ENCODE results near the gene ZDHHC22.
A peak's percentile ranks its signal among the peaks of the same experiment; 100 is the strongest.

The ZDHHC22 gene

DNA sequence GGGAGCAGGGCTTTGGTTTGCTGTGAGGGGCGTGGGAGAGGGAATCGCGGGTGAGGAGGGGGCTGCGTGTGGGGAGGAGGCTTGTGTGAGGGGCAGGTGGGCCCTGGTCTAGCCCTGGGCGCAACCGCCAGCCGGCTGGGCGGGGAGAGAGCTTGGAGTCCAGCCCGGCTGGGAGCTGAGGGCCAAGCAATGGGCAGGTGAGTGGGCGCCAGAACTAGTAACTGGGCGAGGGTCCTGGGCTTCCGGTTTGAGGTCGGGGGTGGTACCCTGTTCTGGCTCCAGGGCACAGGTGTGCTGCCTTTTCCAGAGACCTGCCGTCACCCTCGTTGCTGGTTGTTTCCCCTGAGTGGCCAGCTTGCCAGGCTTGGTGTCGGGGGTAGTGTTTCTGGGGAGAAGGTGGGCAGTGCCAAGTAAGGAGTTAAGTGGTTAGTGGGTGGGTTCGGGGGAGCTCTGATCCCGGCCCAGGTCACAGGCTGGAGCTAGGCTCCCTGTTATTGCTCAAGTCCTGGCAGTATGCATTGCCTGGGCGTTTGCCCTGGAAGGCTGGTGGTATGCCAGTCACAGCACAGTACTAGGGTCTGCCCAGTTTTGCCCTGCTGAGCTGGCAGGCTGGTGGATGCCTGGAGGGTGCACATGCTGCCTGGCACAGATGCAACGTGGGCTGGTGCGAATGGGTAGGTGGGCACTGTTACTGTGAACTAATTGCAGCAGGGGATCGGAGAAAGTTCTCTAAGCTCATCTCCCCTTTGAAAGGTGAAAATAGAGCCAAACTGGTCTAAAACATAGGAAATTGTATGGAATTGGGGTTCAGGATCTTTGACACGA is 42.9 kb downstream of the ZDHHC22 start:
- no peaks in the 10 kb centered on the region for H3K9me3 ChIP-seq (ENCODE audit: control insufficient read depth, low read depth, low read length)
- peak overlapping the region; percentile 82 for H3K27ac ChIP-seq (ENCODE audit: low read length)
- H3K9ac ChIP-seq (ENCODE audit: low read length) = peak overlapping the region; percentile 89
- H3K4me3 ChIP-seq (ENCODE audit: low read length) = peak overlapping the region; percentile 92
- H3K4me1 ChIP-seq (ENCODE audit: control insufficient read depth, low read depth, low read length) = peaks cover 19% of the 10 kb centered on the region
- H3K27me3 ChIP-seq (ENCODE audit: control insufficient read depth, insufficient read depth, low read length) = no peaks in the 10 kb centered on the region
- no peaks in the 10 kb centered on the region for H3K36me3 ChIP-seq (ENCODE audit: control insufficient read depth, low read depth, low read length)

DNA sequence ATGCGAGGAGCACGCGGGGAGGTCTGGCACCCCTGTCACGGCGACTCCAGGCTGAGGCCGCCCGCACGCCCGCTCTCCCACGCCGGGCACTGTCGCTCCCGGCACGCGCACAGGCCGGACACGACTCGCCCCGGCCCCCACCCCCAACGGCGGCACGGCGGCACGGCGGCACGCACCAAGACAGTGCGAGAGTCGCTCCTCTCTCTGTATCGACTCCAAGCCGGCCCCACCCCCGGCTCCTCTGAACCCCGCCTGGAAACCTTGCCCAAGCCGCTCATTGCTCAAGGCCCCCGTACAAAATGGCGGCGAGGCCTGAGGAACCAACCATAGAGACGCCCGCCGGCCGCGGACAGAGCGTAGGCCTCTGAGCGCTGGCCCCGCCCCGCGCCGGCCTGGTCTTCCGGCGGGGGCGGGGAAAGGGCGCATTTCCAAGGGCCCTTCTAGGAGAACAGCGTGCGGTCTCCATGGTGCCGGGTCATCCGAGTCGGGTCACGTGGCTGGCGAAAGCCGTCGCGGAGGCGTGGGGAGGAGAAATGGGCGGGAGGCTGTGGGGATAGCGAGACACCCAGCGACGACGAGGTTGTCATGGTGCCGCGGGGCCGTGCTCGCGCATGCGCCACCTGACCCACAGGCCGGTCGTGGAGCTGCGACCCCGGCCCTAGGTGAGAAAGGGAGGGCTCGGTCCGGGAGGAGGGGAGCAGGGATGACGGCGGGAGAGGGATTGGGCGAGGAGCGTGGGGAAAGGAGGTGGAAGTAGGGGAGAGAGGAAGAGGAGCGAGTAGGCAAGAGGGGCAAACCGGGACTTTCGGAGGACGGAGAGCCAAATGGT is 43.7 kb downstream of the ZDHHC22 start, which contains the start of gene CIPC:
Gene CIPC, plus strand, starts transcription at position 559 of the 829 bp plus-strand sequence. CDS start 7,451 bp downstream, outside the sequence.
- Histone ChIP-seq H3K9me3 (ENCODE audit: control insufficient read depth, low read depth, low read length) (no peaks in the 10 kb centered on the region), H3K4me3 (ENCODE audit: low read length) (peak within 1 kb of the TSS; percentile 93), H3K9ac (ENCODE audit: low read length) (peak within 1 kb of the TSS; percentile 89), H3K36me3 (ENCODE audit: control insufficient read depth, low read depth, low read length) (no peaks in the 10 kb centered on the region), H3K4me1 (ENCODE audit: control insufficient read depth, low read depth, low read length) (peaks cover 19% of the 10 kb centered on the region), H3K27ac (ENCODE audit: low read length) (peak within 1 kb of the TSS; percentile 82), H3K27me3 (ENCODE audit: control insufficient read depth, insufficient read depth, low read length) (no peaks in the 10 kb centered on the region)

DNA sequence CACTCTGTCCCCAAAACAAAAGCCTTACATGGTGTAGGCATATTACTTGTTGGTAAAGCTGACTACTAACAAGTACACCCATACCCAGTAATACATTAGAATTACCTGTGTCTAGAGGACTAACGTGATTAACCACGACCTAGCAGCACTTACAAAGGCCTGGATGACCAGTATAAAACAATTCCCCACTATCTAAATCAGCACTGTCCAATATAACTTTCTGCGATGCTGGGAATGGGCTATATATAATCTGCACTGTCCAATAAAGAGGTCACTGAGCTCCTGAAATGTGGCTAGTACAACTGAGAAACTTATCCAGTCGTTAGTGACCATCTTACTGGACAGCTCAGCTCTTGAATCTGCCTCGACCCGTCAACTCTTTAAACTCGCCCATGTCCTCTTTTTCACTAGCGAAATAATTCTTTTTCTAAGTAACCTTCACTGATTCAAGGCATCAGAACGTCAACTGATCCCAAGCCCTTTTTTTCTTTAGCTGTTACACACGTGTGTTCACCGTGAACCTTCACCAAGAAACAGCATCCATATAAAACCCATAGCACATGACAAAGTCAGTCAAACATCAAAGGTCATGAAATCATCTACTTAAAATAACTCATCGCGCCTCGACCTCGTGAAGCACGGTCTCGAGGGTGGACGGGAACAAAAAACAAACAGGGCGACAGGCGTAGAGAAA is 44.4 kb downstream of the ZDHHC22 start:
- H3K27ac ChIP-seq (ENCODE audit: low read length) = peak overlapping the region; percentile 81
- H3K9me3 ChIP-seq (ENCODE audit: control insufficient read depth, low read depth, low read length) = no peaks in the 10 kb centered on the region
- H3K36me3 ChIP-seq (ENCODE audit: control insufficient read depth, low read depth, low read length) = no peaks in the 10 kb centered on the region
- H3K9ac ChIP-seq (ENCODE audit: low read length) = peak overlapping the region; percentile 86
- H3K4me1 ChIP-seq (ENCODE audit: control insufficient read depth, low read depth, low read length) = peaks cover 19% of the 10 kb centered on the region
- no peaks in the 10 kb centered on the region for H3K27me3 ChIP-seq (ENCODE audit: control insufficient read depth, insufficient read depth, low read length)
- H3K4me3 ChIP-seq (ENCODE audit: low read length) = peak overlapping the region; percentile 93

DNA sequence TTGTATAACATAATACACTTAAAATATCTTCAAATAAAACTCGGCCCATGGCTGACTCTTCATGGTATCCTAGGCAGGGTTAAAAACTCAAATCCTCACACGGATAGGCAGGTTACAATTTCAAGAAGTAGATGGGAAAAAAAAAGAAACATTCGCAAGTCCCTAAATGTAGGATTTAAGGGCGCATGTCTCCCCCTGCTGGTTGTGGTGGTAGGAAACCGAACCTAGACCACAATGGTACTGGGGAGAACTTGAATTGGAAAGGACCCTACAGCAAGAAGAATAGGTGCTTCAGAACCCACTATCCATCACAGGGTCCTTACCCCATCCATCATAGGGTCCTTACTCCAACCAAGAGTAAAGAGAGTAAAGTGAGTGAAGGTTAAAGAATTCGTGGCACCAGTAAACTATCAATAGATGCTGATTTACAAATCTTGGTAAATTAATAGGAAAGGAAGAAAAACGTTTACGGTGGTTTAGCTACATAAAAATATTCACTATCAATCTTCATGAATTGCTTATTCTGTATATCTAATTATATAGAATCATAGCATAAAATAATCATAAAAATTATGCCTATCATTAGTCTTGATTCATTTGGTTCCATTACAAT is 46.8 kb downstream of the ZDHHC22 start:
- Histone ChIP-seq H3K9ac (ENCODE audit: low read length) (no peak overlapping the region), H3K27me3 (ENCODE audit: control insufficient read depth, insufficient read depth, low read length) (no peaks in the 10 kb centered on the region), H3K4me3 (ENCODE audit: low read length) (no peak overlapping the region), H3K27ac (ENCODE audit: low read length) (no peak overlapping the region), H3K36me3 (ENCODE audit: control insufficient read depth, low read depth, low read length) (no peaks in the 10 kb centered on the region), H3K9me3 (ENCODE audit: control insufficient read depth, low read depth, low read length) (peaks cover 8% of the 10 kb centered on the region), H3K4me1 (ENCODE audit: control insufficient read depth, low read depth, low read length) (peaks cover 18% of the 10 kb centered on the region)

DNA sequence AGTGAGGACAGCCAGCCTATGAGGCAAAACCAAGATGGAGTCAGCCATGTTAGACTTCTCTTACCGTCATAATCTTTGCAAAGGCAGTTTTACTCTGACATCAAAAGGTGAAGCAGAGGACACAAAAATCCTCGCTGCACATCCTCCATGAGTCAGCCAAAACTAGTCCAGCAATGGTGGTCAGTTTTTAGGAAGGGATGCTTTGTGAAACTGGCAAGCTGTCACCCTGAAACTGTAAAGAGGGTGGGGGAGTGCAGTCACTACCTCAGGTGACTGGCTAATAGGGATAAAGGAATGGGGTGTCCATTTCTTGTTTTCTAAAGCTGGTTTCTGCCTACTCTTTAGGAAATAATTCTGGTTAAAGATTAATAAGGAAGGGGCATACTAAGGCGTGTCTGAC is 48.9 kb downstream of the ZDHHC22 start:
- no peak overlapping the region for H3K27ac ChIP-seq (ENCODE audit: low read length)
- H3K4me1 ChIP-seq (ENCODE audit: control insufficient read depth, low read depth, low read length) = peaks cover 23% of the 10 kb centered on the region

DNA sequence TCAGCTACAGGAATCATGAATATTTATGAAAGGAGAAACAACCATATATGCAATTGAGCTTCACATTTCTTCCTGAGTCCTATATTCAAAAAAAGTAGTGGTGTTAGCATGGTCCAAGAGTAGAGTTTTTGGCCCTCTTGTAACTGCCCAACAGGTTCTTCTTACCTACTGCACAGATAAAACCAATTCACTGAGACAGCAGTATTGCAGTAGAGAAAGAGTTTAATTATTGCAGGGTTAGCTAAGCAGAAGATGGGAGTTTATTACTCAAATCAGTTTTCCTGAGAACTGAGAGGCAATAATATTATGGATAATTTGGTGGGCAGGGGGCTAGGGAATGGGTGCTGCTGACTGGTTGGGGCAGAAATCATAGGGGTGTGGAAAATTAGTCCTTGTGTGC is 50.1 kb downstream of the ZDHHC22 start:
- peaks cover 8% of the 10 kb centered on the region for H3K9me3 ChIP-seq (ENCODE audit: control insufficient read depth, low read depth, low read length)
- H3K9ac ChIP-seq (ENCODE audit: low read length) = no peak overlapping the region
- H3K27me3 ChIP-seq (ENCODE audit: control insufficient read depth, insufficient read depth, low read length) = no peaks in the 10 kb centered on the region
- H3K36me3 ChIP-seq (ENCODE audit: control insufficient read depth, low read depth, low read length) = no peaks in the 10 kb centered on the region
- H3K4me1 ChIP-seq (ENCODE audit: control insufficient read depth, low read depth, low read length) = peaks cover 25% of the 10 kb centered on the region
- H3K27ac ChIP-seq (ENCODE audit: low read length) = no peak overlapping the region
- no peak overlapping the region for H3K4me3 ChIP-seq (ENCODE audit: low read length)

More for the DNA sequence above, 48.9 kb downstream of the ZDHHC22 start:
- no peak overlapping the region for H3K4me3 ChIP-seq (ENCODE audit: low read length)
- no peaks in the 10 kb centered on the region for H3K36me3 ChIP-seq (ENCODE audit: control insufficient read depth, low read depth, low read length)
- H3K27me3 ChIP-seq (ENCODE audit: control insufficient read depth, insufficient read depth, low read length) = no peaks in the 10 kb centered on the region
- peaks cover 8% of the 10 kb centered on the region for H3K9me3 ChIP-seq (ENCODE audit: control insufficient read depth, low read depth, low read length)
- no peak overlapping the region for H3K9ac ChIP-seq (ENCODE audit: low read length)

DNA sequence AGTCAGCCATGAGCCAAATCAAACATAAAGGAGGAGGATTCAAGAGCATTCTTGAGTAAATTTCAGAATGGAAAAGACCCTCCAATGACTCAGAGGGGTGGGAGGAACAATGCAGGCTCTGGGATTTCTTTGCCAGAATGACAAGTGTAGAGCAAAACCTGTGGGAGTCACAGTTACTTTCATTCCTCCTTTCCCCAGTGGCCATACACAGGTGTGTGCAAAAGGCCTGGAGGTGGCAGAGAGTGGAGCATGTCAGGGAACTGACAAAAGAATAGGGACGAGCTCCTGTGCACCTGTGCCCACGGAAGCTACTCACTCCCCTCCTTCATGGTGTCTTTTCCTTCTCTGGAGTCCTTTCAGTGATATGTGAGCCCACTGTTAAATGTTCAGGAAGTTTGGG is 52.9 kb downstream of the ZDHHC22 start:
- H3K9ac ChIP-seq (ENCODE audit: low read length) = peak overlapping the region; percentile 35
- H3K9me3 ChIP-seq (ENCODE audit: control insufficient read depth, low read depth, low read length) = peaks cover 8% of the 10 kb centered on the region
- H3K36me3 ChIP-seq (ENCODE audit: control insufficient read depth, low read depth, low read length) = no peaks in the 10 kb centered on the region
- H3K4me3 ChIP-seq (ENCODE audit: low read length) = peak overlapping the region; percentile 50
- H3K27ac ChIP-seq (ENCODE audit: low read length) = peak overlapping the region; percentile 83
- H3K27me3 ChIP-seq (ENCODE audit: control insufficient read depth, insufficient read depth, low read length) = no peaks in the 10 kb centered on the region
- peaks cover 43% of the 10 kb centered on the region for H3K4me1 ChIP-seq (ENCODE audit: control insufficient read depth, low read depth, low read length)

DNA sequence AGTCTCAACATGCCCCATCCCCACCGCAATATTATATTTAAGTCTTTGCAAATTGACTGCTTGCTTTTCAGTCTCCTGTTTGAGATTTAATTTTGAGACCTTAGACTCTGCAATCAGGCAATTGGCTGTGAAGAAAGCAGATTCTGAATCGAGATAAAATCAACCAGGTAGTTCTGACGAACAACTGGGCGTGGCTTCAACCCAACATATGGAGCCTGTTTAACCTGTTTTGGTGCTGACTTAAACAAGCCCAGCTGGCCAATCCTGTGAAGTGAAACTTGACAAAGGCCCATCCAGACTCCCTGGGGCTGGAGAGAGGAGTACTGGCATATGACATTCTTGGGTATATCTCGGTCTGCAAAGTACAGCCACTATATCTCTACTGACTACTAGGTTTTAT is 53.4 kb downstream of the ZDHHC22 start:
- Histone ChIP-seq H3K9ac (ENCODE audit: low read length) (peak overlapping the region; percentile 35), H3K27ac (ENCODE audit: low read length) (peak overlapping the region; percentile 83), H3K9me3 (ENCODE audit: control insufficient read depth, low read depth, low read length) (peaks cover 8% of the 10 kb centered on the region), H3K4me1 (ENCODE audit: control insufficient read depth, low read depth, low read length) (peaks cover 43% of the 10 kb centered on the region), H3K27me3 (ENCODE audit: control insufficient read depth, insufficient read depth, low read length) (no peaks in the 10 kb centered on the region), H3K4me3 (ENCODE audit: low read length) (peak overlapping the region; percentile 50), H3K36me3 (ENCODE audit: control insufficient read depth, low read depth, low read length) (no peaks in the 10 kb centered on the region)

DNA sequence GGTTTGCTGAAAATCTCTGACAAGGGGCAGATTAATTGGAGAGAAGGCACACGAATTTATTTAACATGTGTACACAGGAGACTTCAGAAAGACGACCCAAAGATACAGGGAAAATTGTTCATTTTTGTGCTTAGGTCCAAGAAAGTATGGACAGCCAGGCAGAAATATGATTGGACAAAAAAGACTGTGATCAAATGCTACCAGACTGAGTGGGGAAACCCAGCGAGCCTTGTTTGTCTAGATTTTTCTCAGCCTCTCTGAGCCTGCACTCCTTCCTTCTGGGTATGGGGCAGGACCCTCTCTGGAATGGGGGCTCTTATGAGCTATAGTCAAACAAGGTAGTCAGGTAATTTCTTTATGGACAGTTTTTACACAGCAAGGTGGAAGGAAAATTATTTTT is 54.0 kb downstream of the ZDHHC22 start:
- H3K27me3 ChIP-seq (ENCODE audit: control insufficient read depth, insufficient read depth, low read length) = no peaks in the 10 kb centered on the region
- no peaks in the 10 kb centered on the region for H3K36me3 ChIP-seq (ENCODE audit: control insufficient read depth, low read depth, low read length)
- peak overlapping the region; percentile 35 for H3K9ac ChIP-seq (ENCODE audit: low read length)
- H3K27ac ChIP-seq (ENCODE audit: low read length) = peak overlapping the region; percentile 83
- peaks cover 8% of the 10 kb centered on the region for H3K9me3 ChIP-seq (ENCODE audit: control insufficient read depth, low read depth, low read length)
- H3K4me1 ChIP-seq (ENCODE audit: control insufficient read depth, low read depth, low read length) = peaks cover 43% of the 10 kb centered on the region
- peak overlapping the region; percentile 50 for H3K4me3 ChIP-seq (ENCODE audit: low read length)

DNA sequence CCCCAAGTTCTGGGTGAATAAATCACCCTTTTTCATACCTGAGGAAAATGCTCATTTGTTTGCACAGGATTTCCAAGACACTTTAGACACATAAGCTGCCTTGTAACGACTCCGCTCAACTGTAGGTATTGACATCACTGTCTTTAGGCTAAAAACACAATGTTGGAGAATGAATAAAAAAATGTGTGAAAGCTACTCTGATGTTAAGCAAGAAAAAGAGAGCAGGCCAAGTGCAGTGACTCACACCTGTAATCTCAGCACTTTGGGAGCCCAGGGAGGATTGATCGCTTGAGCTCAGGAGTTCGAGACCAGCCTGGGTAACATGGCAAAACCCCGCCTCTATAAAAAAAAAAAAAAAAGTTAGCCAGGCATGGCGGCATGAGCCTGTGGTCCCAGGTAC is 54.6 kb downstream of the ZDHHC22 start:
- no peak overlapping the region for H3K4me3 ChIP-seq (ENCODE audit: low read length)
- H3K27ac ChIP-seq (ENCODE audit: low read length) = peak overlapping the region; percentile 83
- H3K36me3 ChIP-seq (ENCODE audit: control insufficient read depth, low read depth, low read length) = no peaks in the 10 kb centered on the region
- peaks cover 43% of the 10 kb centered on the region for H3K4me1 ChIP-seq (ENCODE audit: control insufficient read depth, low read depth, low read length)
- H3K27me3 ChIP-seq (ENCODE audit: control insufficient read depth, insufficient read depth, low read length) = no peaks in the 10 kb centered on the region
- H3K9ac ChIP-seq (ENCODE audit: low read length) = peak overlapping the region; percentile 47
- H3K9me3 ChIP-seq (ENCODE audit: control insufficient read depth, low read depth, low read length) = peaks cover 8% of the 10 kb centered on the region
